Stomach smooth muscle (tissue), 2 donors: Measurements from ENCODE around the gene UBN2.
"Not testable (repeated sequence)": the region's sequence is repeated elsewhere in the genome, so short reads cannot be mapped to it uniquely, and the experiment has no call there.

ENCODE experiments used
- H3K27ac ChIP-seq: one replicate; pipeline ENCODE4 v1.7.0; 2013; ENCODE audit warnings: mild to moderate bottlenecking, low read length, inconsistent platforms
- H3K27me3 ChIP-seq, 2 donors: one replicate each; pipeline ENCODE4 v1.7.0; 2013; ENCODE audit warnings: low read length in 2 of 2; ENCODE audit not compliant: insufficient read depth in 2 of 2, control insufficient read depth in 1 of 2
- H3K36me3 ChIP-seq, 2 donors: one replicate each; pipeline ENCODE4 v1.7.0; 2013; ENCODE audit warnings: low read length in 2 of 2; ENCODE audit not compliant: control insufficient read depth in 2 of 2, insufficient read depth in 2 of 2
- H3K4me1 ChIP-seq: one replicate; pipeline ENCODE4 v1.7.0; 2013; ENCODE audit warnings: low read length; ENCODE audit not compliant: control insufficient read depth, insufficient read depth
- H3K4me3 ChIP-seq, 2 donors: one replicate each; pipeline ENCODE4 v1.7.0; 2013; ENCODE audit warnings: low read length in 2 of 2
- H3K9ac ChIP-seq, 2 donors: one replicate each; pipeline ENCODE4 v1.7.0; 2013; ENCODE audit warnings: low read length in 2 of 2, mild to moderate bottlenecking in 1 of 2
- H3K9me3 ChIP-seq, 2 donors: one replicate each; pipeline ENCODE4 v1.7.0; 2013; ENCODE audit warnings: low read length in 2 of 2; ENCODE audit not compliant: control insufficient read depth in 2 of 2
- donor health status: healthy.
- donor health status: Pancreatic carcinoma.

UBN2 gene

GRCh38 chr7:139212133-139212532, 18.9 kb upstream of the UBN2 start:
- H3K4me3 ChIP-seq = no peak overlapping the region
- no peaks in the 10 kb centered on the region for H3K4me1 ChIP-seq
- H3K9ac ChIP-seq = no peak overlapping the region
- no peaks in the 10 kb centered on the region for H3K36me3 ChIP-seq
- no peaks in the 10 kb centered on the region for H3K27me3 ChIP-seq
- no peak overlapping the region for H3K27ac ChIP-seq
- H3K9me3 ChIP-seq = no peaks in the 10 kb centered on the region

DNA sequence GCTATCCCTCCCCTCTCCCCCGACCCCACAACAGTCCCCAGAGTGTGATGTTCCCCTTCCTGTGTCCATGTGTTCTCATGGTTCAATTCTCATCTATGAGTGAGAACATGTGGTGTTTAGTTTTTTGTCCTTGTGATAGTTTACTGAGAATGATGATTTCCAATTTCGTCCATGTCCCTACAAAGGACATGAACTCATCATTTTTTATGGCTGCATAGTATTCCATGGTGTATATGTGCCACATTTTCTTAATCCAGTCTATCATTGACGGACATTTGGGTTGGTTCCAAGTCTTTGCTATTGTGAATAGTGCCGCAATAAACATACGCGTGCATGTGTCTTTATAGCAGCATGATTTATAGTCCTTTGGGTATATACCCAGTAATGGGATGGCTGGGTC, 17.5 kb upstream of the UBN2 start:
- H3K27me3 ChIP-seq, H3K27ac ChIP-seq, H3K4me1 ChIP-seq, H3K36me3 ChIP-seq, H3K9me3 ChIP-seq, H3K4me3 ChIP-seq, H3K9ac ChIP-seq: not testable (repeated sequence)

GRCh38 chr7:139218173-139218572, 12.9 kb upstream of the UBN2 start:
- Histone ChIP-seq H3K36me3 (no peaks in the 10 kb centered on the region), H3K27ac (no peak overlapping the region), H3K27me3 (no peaks in the 10 kb centered on the region), H3K9me3 (no peaks in the 10 kb centered on the region), H3K9ac (no peak overlapping the region), H3K4me3 (no peak overlapping the region), H3K4me1 (no peaks in the 10 kb centered on the region)

- no peaks in the 10 kb centered on the region for H3K9me3 ChIP-seq
- no peaks in the 10 kb centered on the region for H3K27me3 ChIP-seq
- no peak overlapping the region for H3K27ac ChIP-seq
- no peak overlapping the region for H3K4me3 ChIP-seq
- H3K36me3 ChIP-seq = no peaks in the 10 kb centered on the region
- no peaks in the 10 kb centered on the region for H3K4me1 ChIP-seq
- no peak overlapping the region for H3K9ac ChIP-seq
Measured at GRCh38 chr7:139224219-139224618, 6.8 kb upstream of the UBN2 start.

- not testable (repeated sequence) for H3K27ac ChIP-seq, H3K36me3 ChIP-seq, H3K4me3 ChIP-seq, H3K9me3 ChIP-seq, H3K4me1 ChIP-seq, H3K9ac ChIP-seq, H3K27me3 ChIP-seq
Measured at GRCh38 chr7:139224836-139225235, 6.2 kb upstream of the UBN2 start.

DNA sequence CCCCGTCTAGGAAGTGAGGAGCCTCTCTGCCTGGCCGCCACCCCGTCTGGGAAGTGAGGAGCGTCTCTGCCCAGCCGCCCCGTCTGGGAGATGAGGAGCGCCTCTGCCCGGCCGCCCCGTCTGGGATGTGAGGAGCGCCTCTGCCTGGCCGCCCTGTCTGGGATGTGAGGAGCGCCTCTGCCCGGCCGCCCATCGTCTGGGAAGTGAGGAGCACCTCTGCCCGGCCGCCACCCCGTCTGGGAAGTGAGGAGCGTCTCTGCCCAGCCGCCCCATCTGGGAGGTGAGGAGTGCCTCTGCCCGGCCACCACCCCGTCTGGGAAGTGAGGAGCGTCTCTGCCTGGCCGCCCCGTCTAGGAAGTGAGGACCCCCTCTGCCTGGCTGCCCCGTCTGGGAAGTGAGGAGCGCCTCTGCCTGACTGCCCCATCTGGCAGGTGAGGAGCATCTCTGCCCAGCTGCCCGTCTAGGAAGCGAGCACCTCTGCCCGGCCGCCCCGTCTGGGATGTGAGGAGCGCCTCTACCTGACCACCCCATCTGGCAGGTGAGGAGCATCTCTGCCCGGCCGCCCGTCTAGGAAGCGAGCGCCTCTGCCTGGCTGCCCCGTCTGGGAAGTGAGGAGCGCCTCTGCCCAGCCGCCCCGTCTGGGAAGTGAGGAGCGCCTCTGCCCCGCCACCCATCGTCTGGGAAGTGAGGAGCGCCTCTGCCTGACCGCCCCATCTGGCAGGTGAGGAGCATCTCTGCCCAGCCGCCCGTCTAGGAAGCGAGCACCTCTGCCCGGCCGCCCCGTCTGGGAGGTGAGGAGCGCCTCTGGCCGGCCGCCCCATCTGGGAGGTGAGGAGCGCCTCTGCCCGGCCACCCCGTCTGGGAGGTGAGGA, 5.5 kb upstream of the UBN2 start:
- not testable (repeated sequence) for H3K27me3 ChIP-seq

GRCh38 chr7:139226158-139226515, 4.9 kb upstream of the UBN2 start:
- H3K27ac ChIP-seq, H3K9ac ChIP-seq, H3K27me3 ChIP-seq, H3K9me3 ChIP-seq, H3K4me1 ChIP-seq, H3K4me3 ChIP-seq, H3K36me3 ChIP-seq: not testable (repeated sequence)

More for the DNA sequence above, 5.5 kb upstream of the UBN2 start:
- not testable (repeated sequence) for H3K36me3 ChIP-seq, H3K9ac ChIP-seq, H3K4me1 ChIP-seq, H3K9me3 ChIP-seq, H3K4me3 ChIP-seq, H3K27ac ChIP-seq

- not testable (repeated sequence) for H3K36me3 ChIP-seq, H3K9me3 ChIP-seq, H3K27ac ChIP-seq, H3K27me3 ChIP-seq, H3K9ac ChIP-seq, H3K4me3 ChIP-seq, H3K4me1 ChIP-seq
Measured at GRCh38 chr7:139226988-139227488, 4.0 kb upstream of the UBN2 start.

- Histone ChIP-seq H3K27me3 (no peaks in the 10 kb centered on the region), H3K36me3 (no peaks in the 10 kb centered on the region), H3K9me3 (no peaks in the 10 kb centered on the region), H3K4me1 (peaks cover 4% of the 10 kb centered on the region), H3K27ac (no peak overlapping the region), H3K4me3 (peak overlapping the region; percentile 94 to 95), H3K9ac (peak overlapping the region in 1 of 2 donors; percentile 92)
Measured at GRCh38 chr7:139230023-139230422, 1.0 kb upstream of the UBN2 start.

GRCh38 chr7:139230484-139230773, 608 bp upstream of the UBN2 start:
- Histone ChIP-seq H3K9me3 (no peaks in the 10 kb centered on the region), H3K9ac (peak overlapping the region; percentile 92 to 94), H3K4me1 (peaks cover 4% of the 10 kb centered on the region), H3K36me3 (no peaks in the 10 kb centered on the region), H3K27me3 (no peaks in the 10 kb centered on the region), H3K4me3 (peak overlapping the region; percentile 94 to 95), H3K27ac (peak overlapping the region; percentile 90)

DNA sequence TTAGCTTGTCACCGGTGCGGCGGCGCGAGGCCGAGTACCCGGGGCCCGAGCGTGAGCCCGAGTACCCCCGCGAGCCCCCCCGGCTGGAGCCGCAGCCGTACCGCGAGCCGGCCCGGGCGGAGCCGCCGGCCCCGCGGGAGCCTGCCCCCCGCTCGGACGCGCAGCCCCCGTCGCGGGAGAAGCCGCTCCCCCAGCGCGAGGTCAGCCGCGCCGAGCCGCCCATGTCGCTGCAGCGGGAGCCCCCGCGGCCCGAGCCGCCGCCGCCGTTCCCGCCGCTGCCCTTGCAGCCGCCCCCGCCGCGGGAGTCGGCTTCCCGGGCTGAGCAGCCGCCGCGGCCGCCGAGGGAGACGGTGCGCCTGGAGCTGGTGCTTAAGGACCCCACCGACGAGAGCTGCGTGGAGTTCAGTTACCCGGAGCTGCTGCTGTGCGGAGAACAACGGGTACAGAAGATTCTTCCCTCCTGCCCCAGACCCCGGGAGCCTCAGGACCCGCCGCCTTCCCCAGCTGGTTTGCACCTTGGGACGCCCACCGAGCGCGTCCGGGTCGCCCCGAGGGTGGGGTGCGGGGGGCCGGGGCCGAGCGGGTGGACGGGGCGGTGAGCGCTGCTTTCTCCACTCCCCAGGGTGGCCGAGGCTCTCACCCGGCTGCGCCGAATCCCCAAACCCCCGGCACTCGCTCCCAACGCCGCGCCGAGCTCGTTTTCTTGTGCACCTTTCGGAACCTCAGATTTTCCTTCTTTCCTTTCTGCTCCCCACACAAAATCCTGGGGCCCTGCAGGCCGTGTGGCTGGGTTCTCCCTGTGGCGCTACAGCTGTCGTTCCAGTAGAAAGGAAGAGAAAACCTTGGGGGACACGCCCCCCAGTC, 708 bp downstream of the UBN2 start:
- Histone ChIP-seq H3K36me3 (no peaks in the 10 kb centered on the region), H3K27ac (peak overlapping the region; percentile 90), H3K4me1 (peaks cover 4% of the 10 kb centered on the region), H3K4me3 (peak overlapping the region; percentile 94 to 95), H3K27me3 (no peaks in the 10 kb centered on the region), H3K9ac (peak overlapping the region; percentile 92 to 94), H3K9me3 (no peaks in the 10 kb centered on the region)
